ENCODE measurements around the gene PNKP. TPM values are rescaled to one million over a fixed set of nuclear protein-coding genes. Genes with fewer than 3 reads are reported as not detected.

Gene PNKP
- total RNA-seq, 1 donor from 2014 or later, result 81.3 TPM

- Mint-ChIP-seq H3K9me3 (ENCODE audit: unreplicated experiment) (peaks cover 10% of the 10 kb centered on the region), H3K4me1 (ENCODE audit: low read depth, unreplicated experiment) (peaks cover 10% of the 10 kb centered on the region), H3K36me3 (ENCODE audit: unreplicated experiment) (peaks cover 6% of the 10 kb centered on the region), H3K27me3 (ENCODE audit: unreplicated experiment) (peaks cover 12% of the 10 kb centered on the region), H3K27ac (ENCODE audit: unreplicated experiment) (peak overlapping the region; percentile 85), H3K4me3 (ENCODE audit: unreplicated experiment) (no peak overlapping the region)
- DNase-seq, result no peak
- TF ChIP-seq, protein P1, sequence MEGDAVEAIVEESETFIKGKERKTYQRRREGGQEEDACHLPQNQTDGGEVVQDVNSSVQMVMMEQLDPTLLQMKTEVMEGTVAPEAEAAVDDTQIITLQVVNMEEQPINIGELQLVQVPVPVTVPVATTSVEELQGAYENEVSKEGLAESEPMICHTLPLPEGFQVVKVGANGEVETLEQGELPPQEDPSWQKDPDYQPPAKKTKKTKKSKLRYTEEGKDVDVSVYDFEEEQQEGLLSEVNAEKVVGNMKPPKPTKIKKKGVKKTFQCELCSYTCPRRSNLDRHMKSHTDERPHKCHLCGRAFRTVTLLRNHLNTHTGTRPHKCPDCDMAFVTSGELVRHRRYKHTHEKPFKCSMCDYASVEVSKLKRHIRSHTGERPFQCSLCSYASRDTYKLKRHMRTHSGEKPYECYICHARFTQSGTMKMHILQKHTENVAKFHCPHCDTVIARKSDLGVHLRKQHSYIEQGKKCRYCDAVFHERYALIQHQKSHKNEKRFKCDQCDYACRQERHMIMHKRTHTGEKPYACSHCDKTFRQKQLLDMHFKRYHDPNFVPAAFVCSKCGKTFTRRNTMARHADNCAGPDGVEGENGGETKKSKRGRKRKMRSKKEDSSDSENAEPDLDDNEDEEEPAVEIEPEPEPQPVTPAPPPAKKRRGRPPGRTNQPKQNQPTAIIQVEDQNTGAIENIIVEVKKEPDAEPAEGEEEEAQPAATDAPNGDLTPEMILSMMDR (IDR thresholded peaks at IDR 0.05; ENCODE audit: partially characterized antibody, unreplicated experiment), result no peak
Measured at GRCh38 chr19:49879243-49879963, 12.0 kb upstream of the PNKP start.

DNA sequence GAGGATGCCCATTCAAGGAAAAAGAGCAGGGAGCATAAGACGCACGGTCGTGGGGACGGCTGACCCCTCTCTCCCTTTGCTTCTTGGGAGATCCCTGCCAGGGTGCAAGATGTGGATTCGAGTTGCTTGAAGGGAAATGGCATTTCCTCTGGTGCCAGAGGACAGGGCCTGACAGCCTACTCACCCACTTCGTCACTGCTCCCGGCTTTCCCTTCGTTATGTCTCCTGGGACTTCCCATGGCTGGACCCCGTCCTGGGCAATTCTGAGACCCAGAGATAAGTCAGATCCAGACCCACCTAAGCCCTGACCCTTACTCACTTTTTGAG is 11.3 kb upstream of the PNKP start:
- Mint-ChIP-seq H3K4me1 (ENCODE audit: low read depth, unreplicated experiment) (peaks cover 10% of the 10 kb centered on the region), H3K36me3 (ENCODE audit: unreplicated experiment) (peaks cover 6% of the 10 kb centered on the region), H3K9me3 (ENCODE audit: unreplicated experiment) (peaks cover 10% of the 10 kb centered on the region), H3K27ac (ENCODE audit: unreplicated experiment) (peak overlapping the region; percentile 85), H3K27me3 (ENCODE audit: unreplicated experiment) (peaks cover 15% of the 10 kb centered on the region), H3K4me3 (ENCODE audit: unreplicated experiment) (no peak overlapping the region)
- DNase-seq, result no peak
- TF ChIP-seq, protein P1 (IDR thresholded peaks at IDR 0.05; ENCODE audit: partially characterized antibody, unreplicated experiment), result no peak

DNA sequence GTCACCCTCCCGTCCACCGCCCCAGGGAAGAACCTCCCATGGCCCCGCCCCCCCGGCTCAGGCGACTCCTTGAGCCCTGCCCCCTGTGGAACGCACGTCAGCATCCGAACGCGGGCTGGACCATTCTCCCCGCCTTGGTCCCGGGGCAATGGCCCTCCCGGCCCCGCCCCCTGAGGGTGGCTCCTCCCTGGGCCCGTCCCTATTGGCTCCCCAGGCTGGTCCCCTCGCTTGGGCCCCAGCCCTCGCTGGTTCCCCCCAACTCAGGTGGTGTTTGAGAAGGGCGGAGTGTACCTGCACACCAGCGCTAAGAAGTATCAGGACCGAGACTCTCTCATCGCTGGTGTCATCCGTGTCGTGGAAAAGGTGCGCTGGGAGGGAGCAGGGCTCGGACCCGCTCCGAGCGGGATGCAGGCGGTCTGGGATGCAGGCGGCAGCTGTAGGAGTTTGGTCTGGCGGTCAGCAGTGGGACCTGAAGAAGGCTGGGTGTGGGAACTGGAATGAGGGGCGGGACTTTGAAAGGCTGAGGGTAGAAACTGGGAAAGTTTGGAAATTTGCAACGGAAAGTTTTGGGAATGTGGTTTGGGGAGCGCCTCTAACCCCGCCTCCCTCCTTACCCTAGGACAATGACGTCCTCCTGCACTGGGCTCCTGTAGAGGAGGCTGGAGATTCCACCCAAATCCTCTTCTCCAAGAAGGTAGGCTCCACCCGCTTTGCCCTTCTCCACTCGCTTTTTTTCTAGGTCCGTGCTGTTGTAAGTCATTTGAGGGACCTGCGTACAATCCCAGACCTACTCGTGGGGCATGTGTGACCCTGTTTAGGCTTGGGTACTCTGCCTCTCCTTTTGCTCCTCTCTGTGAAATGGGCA is 10.7 kb upstream of the PNKP start:
- H3K9me3 Mint-ChIP-seq (ENCODE audit: unreplicated experiment), result peaks cover 10% of the 10 kb centered on the region
- peak overlapping the region; percentile 85 for H3K27ac Mint-ChIP-seq (ENCODE audit: unreplicated experiment)
- no peak overlapping the region for H3K4me3 Mint-ChIP-seq (ENCODE audit: unreplicated experiment)
- TF ChIP-seq, protein P1 (IDR thresholded peaks at IDR 0.05; ENCODE audit: partially characterized antibody, unreplicated experiment), result no peak
- peaks cover 1% of the 10 kb centered on the region for H3K36me3 Mint-ChIP-seq (ENCODE audit: unreplicated experiment)
- H3K4me1 Mint-ChIP-seq (ENCODE audit: low read depth, unreplicated experiment), result peaks cover 10% of the 10 kb centered on the region
- H3K27me3 Mint-ChIP-seq (ENCODE audit: unreplicated experiment), result peaks cover 16% of the 10 kb centered on the region
- peak; percentile 99 for DNase-seq

- TF ChIP-seq, protein P1 (IDR thresholded peaks at IDR 0.05; ENCODE audit: partially characterized antibody, unreplicated experiment), result no peak
- Mint-ChIP-seq H3K27ac (ENCODE audit: unreplicated experiment) (peak within 1 kb of the TSS; percentile 85), H3K4me3 (ENCODE audit: unreplicated experiment) (no peak within 1 kb of the TSS), H3K4me1 (ENCODE audit: low read depth, unreplicated experiment) (peaks cover 10% of the 10 kb centered on the region), H3K9me3 (ENCODE audit: unreplicated experiment) (peaks cover 10% of the 10 kb centered on the region), H3K27me3 (ENCODE audit: unreplicated experiment) (peaks cover 16% of the 10 kb centered on the region), H3K36me3 (ENCODE audit: unreplicated experiment) (no peaks in the 10 kb centered on the region)
- DNase-seq, result peak; percentile 96
Measured at GRCh38 chr19:49877020-49877878, 9.9 kb upstream of the PNKP start, which contains the start of the genes AKT1S1 and TBC1D17. Gene AKT1S1, minus strand, starts transcription at chr19:49877355. Its CDS starts 4,060 bp downstream, at chr19:49873295. Gene TBC1D17, plus strand, starts transcription at chr19:49877702. Its CDS starts 22 bp downstream, at chr19:49877724.
